ENCODE results near the gene CCDC134. TPM values are rescaled to one million over a fixed set of nuclear protein-coding genes. Genes with fewer than 3 reads are reported as not detected.

CCDC134 gene
- total RNA-seq, 1 experiment from 2014 or later: 10.6 TPM

Other genes with a start within 250 kb of the CCDC134 start
- 0.34 TPM in 1 of 2 replicates, not detected in the other for gene CSDC2, start 239.7 kb upstream of the CCDC134 start, total RNA-seq (2014; rRNA removed; shearing (Covaris generic))
- gene PMM1, start 210.8 kb upstream of the CCDC134 start, total RNA-seq (2014; rRNA removed; shearing (Covaris generic)): 10.4 and 12.2 TPM in 2 replicates
- 17.1 and 20.4 TPM in 2 replicates for gene DESI1, start 179.6 kb upstream of the CCDC134 start, total RNA-seq (2014; rRNA removed; shearing (Covaris generic))
- gene XRCC6, start 179.4 kb upstream of the CCDC134 start, total RNA-seq (2014; rRNA removed; shearing (Covaris generic)): 590 and 694 TPM in 2 replicates
- gene SNU13, start 111.8 kb upstream of the CCDC134 start, total RNA-seq (2014; rRNA removed; shearing (Covaris generic)): 98.1 and 98.8 TPM in 2 replicates
- 0.42 and 0.63 TPM in 2 replicates for gene MEI1, start 101.2 kb upstream of the CCDC134 start, total RNA-seq (2014; rRNA removed; shearing (Covaris generic))
- 16.1 and 20.5 TPM in 2 replicates for gene SREBF2, start 32.4 kb downstream of the CCDC134 start, total RNA-seq (2014; rRNA removed; shearing (Covaris generic))
- not detected in 2 replicates for gene SHISA8, start 114.4 kb downstream of the CCDC134 start, total RNA-seq (2014; rRNA removed; shearing (Covaris generic))
- 0.17 and 0.27 TPM in 2 replicates for gene TNFRSF13C, start 126.1 kb downstream of the CCDC134 start, total RNA-seq (2014; rRNA removed; shearing (Covaris generic))
- gene CENPM, start 146.5 kb downstream of the CCDC134 start, total RNA-seq (2014; rRNA removed; shearing (Covaris generic)): 44.2 and 57.3 TPM in 2 replicates
- gene SEPTIN3, start 168.8 kb downstream of the CCDC134 start, total RNA-seq (2014; rRNA removed; shearing (Covaris generic)): 0.74 and 0.77 TPM in 2 replicates
- gene WBP2NL, start 198.1 kb downstream of the CCDC134 start, total RNA-seq (2014; rRNA removed; shearing (Covaris generic)): not detected in 2 replicates

All from Daoy (cell line).